T-helper 1 cell treated with Interleukin-12 subunit alpha and Interleukin-12 subunit beta and Interleukin-4 antibody, amounts not matched to agents 30 μg/mL and 1 μg/mL, for 36 hours (primary cell): ENCODE measurements around the gene WASHC2C.
"Not testable (repeated sequence)": the region's sequence is repeated elsewhere in the genome, so short reads cannot be mapped to it uniquely, and the experiment has no call there.

Experiments used
- H3K27ac Mint-ChIP-seq: one replicate; pipeline ENCODE4 v1.8.0; 2021; ENCODE audit warnings: mild to moderate bottlenecking, mixed read lengths
- H3K27me3 Mint-ChIP-seq: one replicate; pipeline ENCODE4 v1.8.0; 2021; ENCODE audit warnings: low read depth, mixed read lengths
- H3K36me3 Mint-ChIP-seq: one replicate; pipeline ENCODE4 v1.8.0; 2021; ENCODE audit warnings: low read depth, mixed read lengths
- H3K4me1 Mint-ChIP-seq: one replicate; pipeline ENCODE4 v1.8.0; 2021; ENCODE audit warnings: low read depth, mixed read lengths
- H3K4me3 Mint-ChIP-seq: one replicate; pipeline ENCODE4 v1.8.0; 2021; ENCODE audit warnings: mild to moderate bottlenecking, moderate library complexity, mixed read lengths
- H3K9me3 Mint-ChIP-seq: one replicate; pipeline ENCODE4 v1.8.0; 2021; ENCODE audit warnings: mixed read lengths

Gene WASHC2C

GRCh38 chr10:45726703-45727420 lies at the start of gene WASHC2C:
Gene WASHC2C (plus strand): TSS chr10:45727266. CDS start chr10:45727318, 52 bp downstream.
- not testable (repeated sequence) for H3K36me3 Mint-ChIP-seq
- H3K27ac Mint-ChIP-seq, result peak within 1 kb of the TSS; percentile 83

DNA sequence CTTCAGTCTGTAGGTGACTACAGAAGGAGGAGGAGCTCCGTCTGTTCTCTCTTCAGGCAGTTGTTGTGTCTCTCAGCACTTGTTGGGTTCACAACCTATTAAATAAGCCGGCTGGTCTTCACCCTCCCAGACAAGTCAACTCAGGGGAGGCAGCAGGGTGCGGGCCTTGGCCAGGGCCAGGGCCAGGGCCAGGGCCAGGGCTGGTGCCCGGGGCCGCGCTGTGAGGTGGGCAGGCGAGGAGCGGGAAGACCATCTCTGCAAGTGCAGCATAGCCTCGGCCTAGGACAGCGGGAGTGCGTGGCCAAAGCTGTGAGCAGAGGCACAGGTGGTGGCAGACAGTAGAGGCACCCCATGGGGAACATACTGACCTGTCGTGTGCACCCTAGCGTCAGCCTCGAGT lies 48.6 kb upstream of the WASHC2C start:
- H3K4me3 Mint-ChIP-seq, H3K36me3 Mint-ChIP-seq, H3K27ac Mint-ChIP-seq, H3K27me3 Mint-ChIP-seq, H3K4me1 Mint-ChIP-seq, H3K9me3 Mint-ChIP-seq: not testable (repeated sequence)

More at GRCh38 chr10:45726703-45727420, at the start of gene WASHC2C:
- H3K9me3 Mint-ChIP-seq, H3K27me3 Mint-ChIP-seq, H3K4me1 Mint-ChIP-seq: not testable (repeated sequence)
- peak within 1 kb of the TSS; percentile 82 for H3K4me3 Mint-ChIP-seq

GRCh38 chr10:45710200-45710796 lies 16.8 kb upstream of the WASHC2C start:
- H3K4me1 Mint-ChIP-seq, H3K9me3 Mint-ChIP-seq, H3K36me3 Mint-ChIP-seq, H3K27me3 Mint-ChIP-seq, H3K4me3 Mint-ChIP-seq: not testable (repeated sequence)
- H3K27ac Mint-ChIP-seq, result peak overlapping the region; percentile 83

GRCh38 chr10:45711223-45711622 lies 15.8 kb upstream of the WASHC2C start:
- not testable (repeated sequence) for H3K4me1 Mint-ChIP-seq, H3K27me3 Mint-ChIP-seq, H3K36me3 Mint-ChIP-seq, H3K9me3 Mint-ChIP-seq, H3K27ac Mint-ChIP-seq, H3K4me3 Mint-ChIP-seq

DNA sequence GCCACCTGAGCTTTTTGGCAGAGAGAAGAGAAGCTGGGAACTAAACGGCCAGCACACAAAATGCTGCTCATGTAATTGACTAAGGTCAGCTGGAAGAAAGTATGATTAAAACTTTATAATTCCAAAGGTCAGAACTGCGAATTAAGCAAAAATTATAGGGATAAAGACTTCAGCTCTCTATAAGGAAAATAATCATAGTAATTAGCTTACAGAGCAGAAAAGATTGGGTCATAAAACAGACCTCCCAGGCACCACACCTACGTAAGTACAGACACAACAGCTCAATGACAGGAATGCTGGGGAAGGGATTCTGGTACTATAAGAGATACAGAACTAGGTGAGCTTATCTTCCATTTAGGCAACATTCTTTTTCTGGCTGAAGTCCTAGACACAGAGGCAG lies 10.0 kb upstream of the WASHC2C start:
- H3K9me3 Mint-ChIP-seq, H3K36me3 Mint-ChIP-seq, H3K27ac Mint-ChIP-seq, H3K4me3 Mint-ChIP-seq, H3K4me1 Mint-ChIP-seq, H3K27me3 Mint-ChIP-seq: not testable (repeated sequence)

DNA sequence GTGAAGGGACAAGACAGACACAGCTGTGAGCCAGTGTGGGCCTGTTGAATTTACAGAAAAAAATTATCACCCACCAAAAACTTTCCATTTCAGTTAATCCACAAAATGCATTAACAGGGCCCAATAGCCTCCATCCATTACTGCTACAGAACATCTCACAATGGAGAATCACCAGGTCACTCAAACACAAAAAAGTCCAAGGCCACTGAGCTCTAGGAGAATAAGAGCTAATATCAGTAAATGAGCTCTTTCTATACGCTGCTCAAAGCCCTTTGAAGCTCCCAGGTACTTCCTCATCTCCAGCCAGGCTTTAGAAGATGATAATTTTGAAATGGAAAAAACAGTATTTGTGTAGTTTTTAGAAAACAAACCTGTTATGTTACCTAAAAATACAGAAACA lies 9.4 kb upstream of the WASHC2C start:
- H3K9me3 Mint-ChIP-seq, H3K27me3 Mint-ChIP-seq, H3K27ac Mint-ChIP-seq, H3K4me3 Mint-ChIP-seq, H3K4me1 Mint-ChIP-seq, H3K36me3 Mint-ChIP-seq: not testable (repeated sequence)

DNA sequence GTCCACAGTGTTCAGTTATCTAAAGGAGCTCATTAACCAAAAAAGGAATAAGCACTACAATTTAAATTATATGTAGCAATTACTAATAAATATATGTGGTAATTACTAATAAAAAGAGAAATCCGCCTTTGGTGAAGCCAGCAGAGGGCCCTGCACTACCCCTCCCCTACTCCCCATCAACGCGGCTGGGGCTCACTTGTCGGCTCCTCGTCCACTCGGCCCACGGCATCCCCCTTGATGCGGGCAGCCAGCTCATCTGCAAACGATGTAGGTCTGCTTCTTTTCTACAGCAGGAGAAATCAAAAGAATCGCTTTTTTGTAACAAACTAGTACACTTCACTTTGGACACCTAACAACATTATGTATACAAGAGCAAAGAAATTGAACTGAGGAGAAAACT lies 5.6 kb upstream of the WASHC2C start:
- not testable (repeated sequence) for H3K9me3 Mint-ChIP-seq, H3K4me3 Mint-ChIP-seq, H3K4me1 Mint-ChIP-seq, H3K27ac Mint-ChIP-seq, H3K36me3 Mint-ChIP-seq, H3K27me3 Mint-ChIP-seq

DNA sequence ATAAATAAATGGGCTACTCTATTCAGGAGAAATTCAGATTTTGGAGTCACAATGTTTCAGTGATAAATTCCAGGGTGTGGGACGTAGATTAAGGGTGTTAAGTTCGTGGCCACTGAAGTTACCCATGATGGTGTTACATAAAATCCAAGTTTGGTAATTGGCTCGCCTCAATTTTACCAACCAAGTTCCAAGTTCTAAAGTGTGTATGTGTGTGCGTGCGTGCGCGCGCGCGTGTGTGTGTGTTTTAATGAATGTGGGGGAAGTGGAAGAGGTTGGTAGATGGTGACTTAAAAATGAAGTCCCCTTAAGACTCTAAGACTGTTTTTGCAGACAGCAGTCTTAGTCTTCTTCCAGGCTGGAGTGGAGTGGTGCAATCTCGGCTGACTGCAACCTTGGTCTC lies 3.2 kb upstream of the WASHC2C start:
- H3K4me1 Mint-ChIP-seq, H3K4me3 Mint-ChIP-seq, H3K9me3 Mint-ChIP-seq, H3K27me3 Mint-ChIP-seq, H3K27ac Mint-ChIP-seq, H3K36me3 Mint-ChIP-seq: not testable (repeated sequence)

DNA sequence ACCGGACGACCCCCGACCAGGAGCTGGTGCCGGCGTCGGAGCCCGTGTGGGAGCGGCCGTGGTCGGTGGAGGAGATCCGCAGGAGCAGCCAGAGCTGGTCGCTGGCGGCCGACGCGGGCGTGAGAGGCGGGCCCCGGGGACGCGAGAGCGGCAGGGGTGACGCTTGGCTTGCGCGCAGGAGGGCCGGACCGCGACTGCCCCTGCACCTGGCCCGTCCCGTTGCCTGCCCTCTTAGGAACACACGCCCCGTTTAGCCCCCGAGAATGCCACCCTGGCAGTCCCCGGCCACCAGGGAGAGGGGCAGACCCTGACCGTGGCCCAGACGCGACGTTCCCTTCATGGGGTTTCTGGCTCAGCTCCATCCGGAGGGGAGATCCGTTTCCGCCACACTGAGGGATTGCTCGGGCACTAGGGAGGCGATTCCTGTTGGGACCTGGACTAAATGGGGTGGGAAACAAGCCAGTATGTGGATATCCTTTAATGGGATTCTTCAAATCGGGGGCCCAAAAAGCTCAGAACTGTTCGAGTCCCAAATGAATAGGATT lies 427 bp downstream of the WASHC2C start:
- H3K27ac Mint-ChIP-seq, result peak overlapping the region; percentile 59
- H3K4me3 Mint-ChIP-seq, result peak overlapping the region; percentile 82
- not testable (repeated sequence) for H3K36me3 Mint-ChIP-seq, H3K9me3 Mint-ChIP-seq, H3K27me3 Mint-ChIP-seq, H3K4me1 Mint-ChIP-seq

DNA sequence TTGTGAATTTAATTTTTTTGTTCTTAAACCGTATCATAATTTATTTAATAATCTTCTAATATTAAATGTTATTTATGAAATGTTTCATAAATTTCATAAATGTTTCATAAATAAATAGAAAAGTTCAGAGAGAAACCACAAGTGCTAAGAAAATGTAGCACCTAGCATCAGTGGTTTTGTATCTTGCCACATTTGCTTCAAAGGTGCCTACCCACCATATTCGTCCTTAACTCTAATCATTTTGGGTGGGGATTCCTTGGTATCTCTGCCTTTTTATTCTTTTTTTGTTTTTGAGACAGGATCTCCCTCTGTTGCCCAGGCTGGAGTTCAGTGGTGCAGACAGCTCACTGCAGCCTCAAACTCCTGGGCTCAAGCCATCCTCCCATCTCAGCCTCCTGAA lies 7.4 kb downstream of the WASHC2C start:
- H3K9me3 Mint-ChIP-seq, H3K4me3 Mint-ChIP-seq, H3K36me3 Mint-ChIP-seq, H3K4me1 Mint-ChIP-seq, H3K27me3 Mint-ChIP-seq, H3K27ac Mint-ChIP-seq: not testable (repeated sequence)

GRCh38 chr10:45734867-45735266 lies 7.8 kb downstream of the WASHC2C start:
- not testable (repeated sequence) for H3K36me3 Mint-ChIP-seq, H3K27me3 Mint-ChIP-seq, H3K4me1 Mint-ChIP-seq, H3K4me3 Mint-ChIP-seq, H3K27ac Mint-ChIP-seq, H3K9me3 Mint-ChIP-seq

DNA sequence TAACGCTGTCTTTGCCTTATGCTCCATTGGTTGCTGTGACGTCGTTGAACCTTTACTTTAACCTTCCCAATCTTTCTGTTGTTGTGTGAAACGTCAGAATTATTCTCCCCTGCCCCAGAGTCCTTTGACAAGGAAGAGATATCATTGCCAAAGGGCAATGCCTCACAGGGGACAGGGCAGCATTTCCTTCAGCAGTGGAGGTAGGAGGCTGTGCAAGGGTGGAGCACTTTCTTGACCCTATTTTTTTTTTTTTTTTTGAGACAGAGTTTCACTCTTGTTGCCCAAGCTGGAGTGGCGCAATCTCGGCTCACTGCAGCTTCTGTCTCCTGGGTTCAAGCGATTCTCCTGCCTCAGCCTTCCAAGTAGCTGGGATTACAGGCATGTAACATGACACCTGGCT lies 14.5 kb downstream of the WASHC2C start:
- not testable (repeated sequence) for H3K36me3 Mint-ChIP-seq, H3K9me3 Mint-ChIP-seq, H3K4me1 Mint-ChIP-seq, H3K27ac Mint-ChIP-seq, H3K27me3 Mint-ChIP-seq, H3K4me3 Mint-ChIP-seq

- H3K36me3 Mint-ChIP-seq, H3K27ac Mint-ChIP-seq, H3K27me3 Mint-ChIP-seq, H3K4me3 Mint-ChIP-seq, H3K9me3 Mint-ChIP-seq, H3K4me1 Mint-ChIP-seq: not testable (repeated sequence)
Observed at GRCh38 chr10:45742014-45742413, 14.9 kb downstream of the WASHC2C start.

- H3K36me3 Mint-ChIP-seq, result not testable (repeated sequence)
Observed at GRCh38 chr10:45751141-45751540, 24.1 kb downstream of the WASHC2C start.

DNA sequence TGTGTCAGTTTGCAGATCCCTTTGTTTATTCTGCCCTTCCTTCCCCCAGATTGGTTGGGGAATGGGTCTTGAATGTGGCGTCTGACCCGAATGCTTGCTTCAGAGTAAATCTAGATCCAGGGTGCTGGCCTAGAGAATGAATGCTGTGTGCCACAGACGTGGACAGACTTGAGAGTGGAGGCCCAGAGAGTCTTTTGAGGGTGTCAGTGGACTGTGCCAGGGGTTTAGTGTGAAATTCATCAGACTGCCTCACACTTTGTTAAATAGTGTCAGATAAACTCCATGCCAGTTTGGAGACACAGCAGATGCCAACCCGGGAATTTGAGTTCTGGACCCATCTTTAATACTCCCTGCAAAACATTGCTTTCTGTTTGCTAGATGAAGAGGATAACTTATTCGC lies 25.1 kb downstream of the WASHC2C start:
- H3K4me3 Mint-ChIP-seq, H3K27me3 Mint-ChIP-seq, H3K4me1 Mint-ChIP-seq, H3K27ac Mint-ChIP-seq, H3K36me3 Mint-ChIP-seq, H3K9me3 Mint-ChIP-seq: not testable (repeated sequence)

More at GRCh38 chr10:45751141-45751540, 24.1 kb downstream of the WASHC2C start:
- not testable (repeated sequence) for H3K27ac Mint-ChIP-seq, H3K9me3 Mint-ChIP-seq, H3K4me3 Mint-ChIP-seq, H3K27me3 Mint-ChIP-seq, H3K4me1 Mint-ChIP-seq
